CD4-positive, alpha-beta memory T cell (primary cell): ENCODE data around the gene CBX2. TPM values are rescaled to one million over a fixed set of nuclear protein-coding genes. Genes with fewer than 3 reads are reported as not detected.

Experiments used
- CTCF ChIA-PET: fragments of 350-600 bp; sonication (Branson Sonifier 250); formaldehyde crosslinking; loops from one replicate; lab custom pipeline; 2021; ENCODE audit warnings: inconsistent platforms; ENCODE audit not compliant: partially characterized antibody; lab: Charles Lee
- POLR2A ChIA-PET: fragments of 350-600 bp; sonication (Branson Sonifier 250); formaldehyde crosslinking; loops from one replicate; lab custom pipeline; 2021; ENCODE audit not compliant: partially characterized antibody; lab: Charles Lee
- DNase-seq, 5 donors: peaks; one replicate each; pipeline versions ENCODE4 v3.0.0 to v3.0.0-alpha.2; 2020 to 2022; ENCODE audit warnings: mixed read lengths in 1 of 5
- H3K27ac ChIP-seq: one replicate; pipeline ENCODE4 v1.7.0; 2013; ENCODE audit warnings: low read depth, low read length
- H3K27me3 ChIP-seq: 2 replicates; pipeline ENCODE4 v1.7.0; 2013; ENCODE audit warnings: mild to moderate bottlenecking, low read length, moderate library complexity; ENCODE audit not compliant: insufficient read depth
- H3K36me3 ChIP-seq: 2 replicates; pipeline ENCODE4 v1.7.0; 2013; ENCODE audit warnings: mild to moderate bottlenecking, low read length, moderate library complexity; ENCODE audit not compliant: insufficient read depth
- H3K4me1 ChIP-seq: 2 replicates; pipeline ENCODE4 v1.7.0; 2013; ENCODE audit warnings: mild to moderate bottlenecking, low read length, moderate library complexity; ENCODE audit not compliant: insufficient read depth
- H3K4me3 ChIP-seq, 2 donors: one replicate each; pipeline ENCODE4 v1.7.0; 2013; ENCODE audit warnings: low read length in 2 of 2, mild to moderate bottlenecking in 1 of 2
- H3K9me3 ChIP-seq, 2 donors: one replicate each; pipeline ENCODE4 v1.7.0; 2013; ENCODE audit warnings: low read length in 2 of 2, control low read depth in 1 of 2; ENCODE audit not compliant: control insufficient read depth in 1 of 2
- H3K27ac Mint-ChIP-seq, 7 donors: one replicate each; pipeline ENCODE4 v1.8.0; 2020 to 2021; ENCODE audit warnings: mixed read lengths in 7 of 7, mild to moderate bottlenecking in 6 of 7, inconsistent platforms in 3 of 7, moderate library complexity in 3 of 7
- H3K27me3 Mint-ChIP-seq, 2 donors: one replicate each; pipeline ENCODE4 v1.8.0; 2020 to 2021; ENCODE audit warnings: mixed read lengths in 2 of 2
- H3K36me3 Mint-ChIP-seq, 2 donors: one replicate each; pipeline ENCODE4 v1.8.0; 2020 to 2021; ENCODE audit warnings: mixed read lengths in 2 of 2, inconsistent platforms in 1 of 2, mild to moderate bottlenecking in 1 of 2
- H3K4me1 Mint-ChIP-seq, 4 donors: one replicate each; pipeline ENCODE4 v1.8.0; 2020 to 2021; ENCODE audit warnings: mixed read lengths in 4 of 4, mild to moderate bottlenecking in 1 of 4
- H3K4me3 Mint-ChIP-seq, 8 donors: one replicate each; pipeline ENCODE4 v1.8.0; 2020 to 2021; ENCODE audit warnings: mixed read lengths in 8 of 8, mild to moderate bottlenecking in 7 of 8, moderate library complexity in 6 of 8, inconsistent platforms in 3 of 8
- H3K9me3 Mint-ChIP-seq, 8 donors: one replicate each; pipeline ENCODE4 v1.8.0; 2020 to 2021; ENCODE audit warnings: mixed read lengths in 8 of 8, mild to moderate bottlenecking in 5 of 8, inconsistent platforms in 3 of 8, moderate library complexity in 1 of 8
- intact Hi-C: fragments of 100-400 bp; cut with micrococcal nuclease; formaldehyde crosslinking; loops from one replicate; pipeline ENCODE4 v1.15.1; 2023
- polyA plus RNA-seq, 2 donors: library from polyadenylated mRNA; unstranded; fragments of 300-500 nt; fragmentation: Illumina TruSeq; gene quantifications; one replicate each; pipeline ENCODE4 v1.2.3, GENCODE V29; 2021
- total RNA-seq, 2 experiments: library from RNA; stranded (reverse); gene quantifications; one replicate each; pipeline ENCODE4 v1.2.3, GENCODE V29; 2021

Gene CBX2
- total and polyA plus RNA-seq, 4 experiments from 2014 or later = 0.06 to 0.44 TPM; not detected in 2

DNA sequence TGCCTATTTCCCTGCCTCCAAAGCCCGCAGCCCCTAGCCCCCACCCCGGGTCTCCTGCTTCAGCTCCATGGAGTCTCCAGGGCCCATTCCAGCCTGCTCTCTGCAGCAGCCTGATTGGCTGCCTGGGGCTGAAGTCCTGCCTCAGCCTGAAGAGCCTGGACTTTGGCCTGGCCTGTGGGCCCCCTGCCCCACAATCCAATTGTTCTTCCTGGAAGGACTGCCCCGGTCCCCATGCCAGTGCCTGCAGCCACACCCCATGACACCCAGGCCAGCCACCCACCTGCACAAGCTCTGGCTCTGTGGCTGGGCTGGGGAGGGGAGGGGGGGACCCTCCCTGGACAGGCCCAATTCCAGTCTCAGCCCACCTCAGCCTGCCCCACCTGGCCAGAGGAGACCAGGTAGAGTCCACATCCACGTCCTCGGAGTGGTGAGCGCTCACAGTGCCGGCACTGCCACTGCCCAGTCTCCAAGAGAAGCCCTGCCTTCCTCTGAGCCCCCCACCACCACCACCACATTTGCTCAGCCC lies 34.9 kb upstream of the CBX2 start:
- Mint-ChIP-seq H3K27me3 (peaks cover 30 to 37% of the 10 kb centered on the region in 2 donors), H3K27ac (no peak overlapping the region), H3K36me3 (no peaks in the 10 kb centered on the region), H3K4me3 (no peak overlapping the region), H3K9me3 (peaks cover 0 to 2% (median 0%) of the 10 kb centered on the region in 8 donors), H3K4me1 (peaks cover 7 to 27% (median 12%) of the 10 kb centered on the region in 4 donors)
- DNase-seq = no peak
- intact Hi-C loops = loop anchor here (1.0 to 10.0 kb wide), 2 partner anchors 72 to 248 kb away; no protein-coding TSS in a partner anchor
- Histone ChIP-seq H3K27me3 (peaks cover 17% of the 10 kb centered on the region), H3K9me3 (no peaks in the 10 kb centered on the region), H3K27ac (no peak overlapping the region), H3K36me3 (no peaks in the 10 kb centered on the region), H3K4me1 (peaks cover 26% of the 10 kb centered on the region), H3K4me3 (no peak overlapping the region)
- POLR2A ChIA-PET = no interaction called here
- CTCF ChIA-PET = interaction anchor here (1.2 to 3.1 kb wide), 6 partner anchors 10 to 245 kb away, joined by 3 to 11 read pairs (median 5); no protein-coding TSS in a partner anchor

- H3K36me3 ChIP-seq = no peaks in the 10 kb centered on the region
- Mint-ChIP-seq H3K9me3 (peaks cover 0 to 2% (median 0%) of the 10 kb centered on the region in 8 donors), H3K27ac (no peak overlapping the region), H3K4me3 (no peak overlapping the region), H3K4me1 (peaks cover 7 to 27% (median 12%) of the 10 kb centered on the region in 4 donors), H3K36me3 (no peaks in the 10 kb centered on the region), H3K27me3 (peaks cover 30 to 37% of the 10 kb centered on the region in 2 donors)
- ChIA-PET CTCF (interaction anchor here (1.3 to 3.1 kb wide), 5 partner anchors 11 to 244 kb away, joined by 3 to 11 read pairs (median 6); no protein-coding TSS in a partner anchor), POLR2A (interaction anchor here (0.7 kb wide), 1 partner anchor 1317 kb away, joined by 7 read pairs; no protein-coding TSS in a partner anchor)
- peaks cover 26% of the 10 kb centered on the region for H3K4me1 ChIP-seq
- no peaks in the 10 kb centered on the region for H3K9me3 ChIP-seq
- intact Hi-C loops = loop anchor here (10.0 kb wide), 1 partner anchor 71 kb away; no protein-coding TSS in a partner anchor
- DNase-seq = no peak
- no peak overlapping the region for H3K4me3 ChIP-seq
- H3K27ac ChIP-seq = no peak overlapping the region
- peaks cover 19% of the 10 kb centered on the region for H3K27me3 ChIP-seq
Measured at GRCh38 chr17:79743614-79744013, 34.3 kb upstream of the CBX2 start.

DNA sequence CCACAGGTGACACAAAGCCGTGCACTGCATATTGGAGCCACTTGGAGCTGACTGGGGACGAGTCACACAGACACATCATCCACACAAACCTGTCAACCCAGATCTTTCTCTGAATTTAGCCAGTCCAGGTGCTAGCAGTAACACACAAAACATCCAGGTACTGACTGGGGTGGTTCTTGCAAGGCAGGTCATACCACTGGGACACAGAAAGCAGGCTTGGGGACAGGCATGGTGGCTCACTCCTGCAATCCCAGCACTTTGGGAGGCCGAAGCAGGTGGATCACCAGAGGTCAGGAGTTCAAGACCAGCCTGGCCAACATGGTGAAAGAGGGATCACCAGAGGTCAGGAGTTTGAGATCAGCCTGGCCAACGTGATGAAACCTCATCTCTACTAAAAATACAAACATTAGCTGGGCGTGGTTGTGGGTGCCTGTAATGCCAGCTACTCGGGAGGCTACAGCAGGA lies 32.3 kb upstream of the CBX2 start:
- POLR2A ChIA-PET = interaction anchor here (0.7 to 1.2 kb wide), 2 partner anchors 59 to 66 kb away, joined by 3 read pairs; no protein-coding TSS in a partner anchor
- H3K4me3 Mint-ChIP-seq = peak overlapping the region in 7 of 8 donors; percentile 32 to 74 (median 66)
- no peaks in the 10 kb centered on the region for H3K9me3 ChIP-seq
- no peaks in the 10 kb centered on the region for H3K36me3 ChIP-seq
- DNase-seq = peak in 1 of 5 donors; percentile 23
- H3K27ac Mint-ChIP-seq = peak overlapping the region in 2 of 7 donors; percentile 84 to 85
- intact Hi-C loops = loop anchor here (1.0 to 10.0 kb wide), 2 partner anchors 69 to 246 kb away; no protein-coding TSS in a partner anchor
- H3K27me3 Mint-ChIP-seq = peaks cover 17 to 27% of the 10 kb centered on the region in 2 donors
- no peaks in the 10 kb centered on the region for H3K36me3 Mint-ChIP-seq
- peaks cover 16% of the 10 kb centered on the region for H3K27me3 ChIP-seq
- no peak overlapping the region for H3K27ac ChIP-seq
- peaks cover 7 to 27% (median 12%) of the 10 kb centered on the region in 4 donors for H3K4me1 Mint-ChIP-seq
- no peak overlapping the region for H3K4me3 ChIP-seq
- H3K9me3 Mint-ChIP-seq = peaks cover 0 to 2% (median 0%) of the 10 kb centered on the region in 8 donors
- peaks cover 26% of the 10 kb centered on the region for H3K4me1 ChIP-seq
- CTCF ChIA-PET = interaction anchor here (0.6 to 3.1 kb wide), 20 partner anchors 9 to 253 kb away, joined by 3 to 18 read pairs (median 5); partner anchors contain the start of genes CBX4 and CBX8

DNA sequence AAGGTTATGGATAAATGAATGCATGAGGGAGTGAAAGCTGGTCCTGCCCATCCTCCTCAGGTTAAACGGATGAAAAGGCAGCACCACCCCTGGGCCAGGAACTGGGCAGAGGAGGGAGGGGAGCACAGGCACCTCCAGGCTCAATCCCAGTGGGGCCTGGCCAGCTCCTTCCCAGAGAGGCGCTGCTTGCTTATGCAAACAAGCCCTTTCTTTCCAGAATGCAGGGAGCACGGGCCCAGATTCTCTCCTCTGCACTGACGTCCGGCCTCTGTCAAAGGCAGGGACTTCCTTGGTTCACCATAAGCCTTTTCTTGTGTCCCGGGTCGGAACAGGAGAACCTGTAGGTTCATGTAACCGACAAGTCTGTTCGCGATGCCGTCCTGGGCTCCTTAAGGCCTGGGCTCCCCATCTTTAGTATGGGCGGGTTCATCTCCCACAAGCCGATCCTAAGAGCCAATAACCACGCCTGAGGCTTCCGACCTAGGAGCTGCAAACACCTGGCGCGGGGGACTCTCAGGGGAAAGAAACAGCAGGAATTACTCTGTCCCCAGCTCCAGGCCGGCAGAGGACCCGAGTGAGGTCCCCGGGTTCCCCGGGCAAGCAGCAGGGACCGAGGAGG lies 30.9 kb upstream of the CBX2 start:
- ChIA-PET POLR2A (interaction anchor here (1.1 to 1.2 kb wide), 2 partner anchors 65 to 93 kb away, joined by 3 read pairs; no protein-coding TSS in a partner anchor), CTCF (interaction anchor here (1.2 to 3.1 kb wide), 3 partner anchors 27 to 248 kb away, joined by 3 to 18 read pairs (median 13); no protein-coding TSS in a partner anchor)
- Mint-ChIP-seq H3K4me3 (peak overlapping the region in 6 of 8 donors; percentile 23 to 64 (median 36)), H3K9me3 (peaks cover 0 to 2% (median 0%) of the 10 kb centered on the region in 8 donors), H3K27me3 (peaks cover 23 to 38% of the 10 kb centered on the region in 2 donors), H3K27ac (peak overlapping the region in 1 of 7 donors; percentile 36), H3K4me1 (peaks cover 7 to 27% (median 12%) of the 10 kb centered on the region in 4 donors), H3K36me3 (no peaks in the 10 kb centered on the region)
- no peak for DNase-seq
- Histone ChIP-seq H3K4me3 (no peak overlapping the region), H3K27ac (no peak overlapping the region), H3K27me3 (peaks cover 16% of the 10 kb centered on the region), H3K36me3 (no peaks in the 10 kb centered on the region), H3K9me3 (no peaks in the 10 kb centered on the region), H3K4me1 (peaks cover 25% of the 10 kb centered on the region)
- intact Hi-C loops = loop anchor here (1.0 to 10.0 kb wide), 2 partner anchors 68 to 244 kb away; no protein-coding TSS in a partner anchor

DNA sequence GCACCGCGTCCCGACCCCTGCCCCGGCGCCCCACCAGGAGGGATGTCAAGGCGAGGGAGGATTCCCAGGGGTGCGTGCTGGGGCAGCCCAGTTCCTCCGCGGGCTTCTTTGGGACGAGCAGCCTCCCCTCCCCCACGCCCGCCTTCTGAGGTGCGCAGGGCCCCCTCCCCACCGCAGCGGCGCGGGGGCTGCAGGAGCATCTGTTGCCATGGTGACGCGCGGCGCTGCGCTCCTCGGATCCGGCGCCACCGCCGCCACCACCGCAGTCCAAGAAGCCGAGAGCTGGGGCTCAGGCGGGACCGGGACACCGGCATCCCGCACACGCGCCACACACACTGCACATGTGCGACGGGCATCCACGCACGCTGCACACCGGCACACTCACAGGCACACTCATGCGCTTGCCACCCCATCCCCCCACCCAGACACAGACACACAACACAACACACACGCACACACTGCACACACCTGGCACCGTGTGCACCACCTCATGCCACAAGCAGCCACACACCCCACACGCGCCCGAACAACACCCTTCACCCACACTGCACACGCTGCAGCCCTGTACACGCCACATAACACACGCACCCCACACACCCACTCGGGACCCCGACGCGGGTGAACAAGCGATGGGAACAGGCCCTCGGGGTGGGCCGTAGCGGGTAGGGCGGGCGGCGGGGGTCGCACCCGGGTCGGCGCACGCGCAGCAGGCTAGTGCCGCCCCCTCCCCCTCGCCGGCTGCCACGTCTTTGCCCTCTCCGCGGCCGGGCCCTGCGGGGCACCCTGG lies 30.2 kb upstream of the CBX2 start:
- Mint-ChIP-seq H3K4me1 (peaks cover 7 to 27% (median 12%) of the 10 kb centered on the region in 4 donors), H3K4me3 (peak overlapping the region in 6 of 8 donors; percentile 12 to 75 (median 58)), H3K27me3 (peaks cover 25 to 38% of the 10 kb centered on the region in 2 donors), H3K36me3 (no peaks in the 10 kb centered on the region), H3K9me3 (peaks cover 0 to 2% (median 0%) of the 10 kb centered on the region in 8 donors), H3K27ac (no peak overlapping the region)
- ChIA-PET POLR2A (interaction anchor here (1.1 kb wide), 1 partner anchor 92 kb away, joined by 3 read pairs; no protein-coding TSS in a partner anchor), CTCF (interaction anchor here (2.5 kb wide), 1 partner anchor 243 kb away, joined by 18 read pairs; no protein-coding TSS in a partner anchor)
- intact Hi-C loops = loop anchor here (10.0 kb wide), 1 partner anchor 67 kb away; no protein-coding TSS in a partner anchor
- Histone ChIP-seq H3K4me1 (peaks cover 21% of the 10 kb centered on the region), H3K36me3 (no peaks in the 10 kb centered on the region), H3K4me3 (no peak overlapping the region), H3K9me3 (no peaks in the 10 kb centered on the region), H3K27ac (no peak overlapping the region), H3K27me3 (peaks cover 16% of the 10 kb centered on the region)
- DNase-seq = no peak

DNA sequence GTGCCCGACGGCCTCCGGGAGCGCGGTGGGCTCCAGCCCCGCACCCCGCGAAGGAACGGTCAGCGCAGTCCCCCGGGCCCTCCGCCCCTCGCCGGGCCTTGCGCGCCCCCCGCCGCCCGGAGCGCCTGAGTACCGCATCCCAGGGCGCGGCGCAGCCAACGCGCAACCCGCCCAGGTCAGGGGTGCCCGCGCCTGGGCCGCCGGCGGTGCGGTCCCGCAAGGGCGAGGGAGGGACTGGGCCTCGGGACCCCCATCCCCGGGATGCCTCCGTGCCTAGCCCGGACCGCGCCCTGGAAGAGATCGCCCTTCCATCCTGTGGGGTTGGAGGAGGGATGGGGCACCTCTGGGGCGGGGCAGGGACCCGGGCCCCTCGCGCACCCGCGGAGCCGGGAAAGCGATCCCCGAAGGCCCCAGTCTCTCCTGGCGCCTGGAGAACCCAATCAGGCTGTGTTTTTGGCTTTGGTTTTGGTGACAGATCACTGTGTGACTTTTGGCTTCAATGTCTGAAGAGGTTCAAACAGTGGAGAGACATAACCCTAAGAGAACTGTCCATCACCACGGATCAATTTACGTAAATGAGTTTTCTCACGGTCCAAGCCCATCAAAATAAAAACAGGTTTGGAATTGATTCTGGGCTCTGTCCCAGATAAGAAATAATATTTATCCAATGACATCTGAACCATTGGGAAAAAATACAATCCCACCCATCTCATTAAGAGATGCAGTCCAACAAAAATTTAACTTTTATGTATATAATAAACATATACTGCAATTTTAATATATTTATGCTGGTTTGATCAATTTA lies 29.5 kb upstream of the CBX2 start:
- H3K4me3 Mint-ChIP-seq = no peak overlapping the region
- H3K27me3 Mint-ChIP-seq = peaks cover 25 to 40% of the 10 kb centered on the region in 2 donors
- intact Hi-C loops = loop anchor here (10.0 kb wide), 1 partner anchor 66 kb away; no protein-coding TSS in a partner anchor
- H3K9me3 ChIP-seq = no peaks in the 10 kb centered on the region
- POLR2A ChIA-PET = no interaction called here
- H3K27ac ChIP-seq = no peak overlapping the region
- CTCF ChIA-PET = no interaction called here
- DNase-seq = no peak
- H3K36me3 ChIP-seq = no peaks in the 10 kb centered on the region
- H3K4me1 Mint-ChIP-seq = peaks cover 7 to 27% (median 12%) of the 10 kb centered on the region in 4 donors
- H3K4me3 ChIP-seq = no peak overlapping the region
- peaks cover 21% of the 10 kb centered on the region for H3K4me1 ChIP-seq
- no peak overlapping the region for H3K27ac Mint-ChIP-seq
- no peaks in the 10 kb centered on the region for H3K36me3 Mint-ChIP-seq
- peaks cover 16% of the 10 kb centered on the region for H3K27me3 ChIP-seq
- peaks cover 0 to 2% (median 0%) of the 10 kb centered on the region in 8 donors for H3K9me3 Mint-ChIP-seq
